Smooth muscle cell (in vitro differentiated cells): Measurements from ENCODE around the gene DGKH. TPM values are rescaled to one million over a fixed set of nuclear protein-coding genes. Genes with fewer than 3 reads are reported as not detected.

Source experiments
- DNase-seq: peaks from one replicate; lab custom pipeline; 2025; ENCODE audit not compliant: unreplicated experiment; lab: John Stamatoyannopoulos, UW
- H2AFZ ChIP-seq: fragments of 200-600 bp; sonication (generic); 2 replicates; pipeline ENCODE4 v1.6.0; 2016; ENCODE audit warnings: antibody characterized with exemption, low read depth, mild to moderate bottlenecking
- H3F3A ChIP-seq: fragments of 200-600 bp; sonication (generic); 2 replicates; pipeline ENCODE4 v1.6.0; 2017; ENCODE audit warnings: antibody characterized with exemption, low read depth
- H3K27ac ChIP-seq: fragments of 200-600 bp; sonication (generic); 2 replicates; pipeline ENCODE4 v1.5.1; 2016; ENCODE audit warnings: low read depth, mild to moderate bottlenecking
- H3K27me3 ChIP-seq: fragments of 200-600 bp; sonication (generic); 2 replicates; pipeline ENCODE4 v1.6.1; 2016; ENCODE audit warnings: low read depth, mild to moderate bottlenecking
- H3K36me3 ChIP-seq: fragments of 200-600 bp; sonication (generic); 2 replicates; pipeline ENCODE4 v1.5.1; 2016; ENCODE audit warnings: low read depth
- H3K4me1 ChIP-seq: fragments of 200-600 bp; sonication (generic); 2 replicates; pipeline ENCODE4 v1.5.1; 2016; ENCODE audit warnings: low read depth
- H3K4me2 ChIP-seq: fragments of 200-600 bp; sonication (generic); 2 replicates; pipeline ENCODE4 v1.6.0; 2016; ENCODE audit warnings: mild to moderate bottlenecking
- H3K4me3 ChIP-seq: fragments of 200-600 bp; sonication (generic); 2 replicates; pipeline ENCODE4 v1.5.1; 2016; ENCODE audit warnings: mild to moderate bottlenecking
- H3K79me2 ChIP-seq: fragments of 200-600 bp; sonication (generic); 2 replicates; pipeline ENCODE4 v1.6.0; 2016; ENCODE audit warnings: low read depth, mild to moderate bottlenecking
- H3K9ac ChIP-seq: fragments of 200-600 bp; sonication (generic); 2 replicates; pipeline ENCODE4 v1.6.0; 2016; ENCODE audit warnings: low read depth
- H3K9me3 ChIP-seq: fragments of 200-600 bp; sonication (generic); replicated peaks from 2 replicates; pipeline ENCODE4 v1.5.1; 2016; ENCODE audit warnings: low read depth
- H4K20me1 ChIP-seq: fragments of 200-600 bp; sonication (generic); 2 replicates; pipeline ENCODE4 v1.6.0; 2016; ENCODE audit warnings: low read depth
- WGBS: methylation state at CpG from one replicate; pipeline ENCODE4 v1.1.7; 2016; ENCODE audit warnings: low lambda C conversion rate; 5-methylcytosine and 5-hydroxymethylcytosine counted together
- polyA plus RNA-seq: library from polyadenylated mRNA; unstranded; fragments of >200 nt; fragmentation: Nextera tagmentation; extraction: Ambion mirVana; gene quantifications from 2 replicates; pipeline ENCODE4 v1.2.1, GENCODE V29; 2016
- total RNA-seq: library from RNA; depleted of rRNA; stranded (reverse); fragments of >200 nt; gene quantifications from 2 replicates; pipeline ENCODE4 v1.2.3, GENCODE V29; 2014
- TF ChIP-seq, protein P1 (sequence below): fragments of 200-600 bp; sonication (generic); IDR thresholded peaks from 2 replicates; pipeline ENCODE4 v1.5.1; 2017; ENCODE audit warnings: borderline replicate concordance, mild to moderate bottlenecking, antibody characterized with exemption; ENCODE audit not compliant: insufficient read depth, poor library complexity, severe bottlenecking

Gene DGKH
- total and polyA plus RNA-seq, 2 experiments from 2014 or later, result 1.3 to 6.8 TPM

- H3F3A ChIP-seq, result no peaks in the 10 kb centered on the region
- no peaks in the 10 kb centered on the region for H3K36me3 ChIP-seq
- H3K4me3 ChIP-seq, result no peak overlapping the region
- DNase-seq, result no peak
- H3K79me2 ChIP-seq, result no peaks in the 10 kb centered on the region
- no peak overlapping the region for H3K27ac ChIP-seq
- TF ChIP-seq, protein P1, sequence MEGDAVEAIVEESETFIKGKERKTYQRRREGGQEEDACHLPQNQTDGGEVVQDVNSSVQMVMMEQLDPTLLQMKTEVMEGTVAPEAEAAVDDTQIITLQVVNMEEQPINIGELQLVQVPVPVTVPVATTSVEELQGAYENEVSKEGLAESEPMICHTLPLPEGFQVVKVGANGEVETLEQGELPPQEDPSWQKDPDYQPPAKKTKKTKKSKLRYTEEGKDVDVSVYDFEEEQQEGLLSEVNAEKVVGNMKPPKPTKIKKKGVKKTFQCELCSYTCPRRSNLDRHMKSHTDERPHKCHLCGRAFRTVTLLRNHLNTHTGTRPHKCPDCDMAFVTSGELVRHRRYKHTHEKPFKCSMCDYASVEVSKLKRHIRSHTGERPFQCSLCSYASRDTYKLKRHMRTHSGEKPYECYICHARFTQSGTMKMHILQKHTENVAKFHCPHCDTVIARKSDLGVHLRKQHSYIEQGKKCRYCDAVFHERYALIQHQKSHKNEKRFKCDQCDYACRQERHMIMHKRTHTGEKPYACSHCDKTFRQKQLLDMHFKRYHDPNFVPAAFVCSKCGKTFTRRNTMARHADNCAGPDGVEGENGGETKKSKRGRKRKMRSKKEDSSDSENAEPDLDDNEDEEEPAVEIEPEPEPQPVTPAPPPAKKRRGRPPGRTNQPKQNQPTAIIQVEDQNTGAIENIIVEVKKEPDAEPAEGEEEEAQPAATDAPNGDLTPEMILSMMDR, result no peak
- no peaks in the 10 kb centered on the region for H4K20me1 ChIP-seq
- H3K27me3 ChIP-seq, result no peaks in the 10 kb centered on the region
- no peak overlapping the region for H2AFZ ChIP-seq
- no peak overlapping the region for H3K9ac ChIP-seq
- no peak overlapping the region for H3K4me2 ChIP-seq
- H3K9me3 ChIP-seq, result no peaks in the 10 kb centered on the region
- WGBS, result 82% methylated on average over 5 of the region's 5 CpGs
- no peaks in the 10 kb centered on the region for H3K4me1 ChIP-seq
Observed at GRCh38 chr13:42255886-42256285, 207.4 kb downstream of the DGKH start.

DNA sequence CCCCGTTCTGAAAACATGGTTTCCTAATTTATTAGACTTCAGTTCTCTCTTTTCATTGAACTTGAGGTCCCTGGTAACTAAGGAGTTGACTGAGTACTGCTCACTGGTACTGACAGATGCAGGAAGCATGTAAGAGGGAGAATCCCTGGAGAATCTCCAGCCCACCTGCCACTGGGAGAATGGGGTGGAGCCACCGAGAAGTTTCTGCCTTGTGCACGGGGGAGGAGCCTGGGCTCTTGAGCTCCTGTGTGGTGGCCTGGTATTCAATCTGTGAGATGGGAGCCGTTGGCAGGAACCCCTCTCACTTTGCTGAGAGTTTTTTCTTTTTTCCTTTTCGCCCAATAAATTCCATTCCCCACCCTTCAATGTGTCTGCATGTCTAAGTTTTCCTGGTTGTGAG, 210.3 kb downstream of the DGKH start:
- no peak overlapping the region for H3K4me3 ChIP-seq
- H3K9me3 ChIP-seq, result no peaks in the 10 kb centered on the region
- 71% methylated on average over 5 of the region's 5 CpGs for WGBS
- no peaks in the 10 kb centered on the region for H3K27me3 ChIP-seq
- TF ChIP-seq, protein P1, result no peak
- no peaks in the 10 kb centered on the region for H3K36me3 ChIP-seq
- no peak overlapping the region for H3K9ac ChIP-seq
- no peak overlapping the region for H3K27ac ChIP-seq
- no peak overlapping the region for H2AFZ ChIP-seq
- no peaks in the 10 kb centered on the region for H4K20me1 ChIP-seq
- no peaks in the 10 kb centered on the region for H3K79me2 ChIP-seq
- H3F3A ChIP-seq, result no peaks in the 10 kb centered on the region
- DNase-seq, result no peak
- no peak overlapping the region for H3K4me2 ChIP-seq
- H3K4me1 ChIP-seq, result no peaks in the 10 kb centered on the region

GRCh38 chr13:42259515-42259914, 211.1 kb downstream of the DGKH start:
- Histone ChIP-seq H4K20me1 (no peaks in the 10 kb centered on the region), H3F3A (no peaks in the 10 kb centered on the region), H2AFZ (no peak overlapping the region), H3K27ac (no peak overlapping the region), H3K9me3 (no peaks in the 10 kb centered on the region), H3K9ac (no peak overlapping the region), H3K4me3 (no peak overlapping the region), H3K36me3 (no peaks in the 10 kb centered on the region), H3K27me3 (no peaks in the 10 kb centered on the region), H3K4me2 (no peak overlapping the region), H3K4me1 (no peaks in the 10 kb centered on the region), H3K79me2 (no peaks in the 10 kb centered on the region)
- WGBS, result 93% methylated on average over 4 of the region's 4 CpGs
- TF ChIP-seq, protein P1, result no peak
- no peak for DNase-seq

- Histone ChIP-seq H3K9me3 (no peaks in the 10 kb centered on the region), H3F3A (no peaks in the 10 kb centered on the region), H3K4me1 (no peaks in the 10 kb centered on the region), H3K4me3 (no peak overlapping the region), H3K36me3 (no peaks in the 10 kb centered on the region), H3K79me2 (no peaks in the 10 kb centered on the region), H2AFZ (no peak overlapping the region), H3K9ac (no peak overlapping the region), H3K27me3 (no peaks in the 10 kb centered on the region), H3K4me2 (no peak overlapping the region), H3K27ac (no peak overlapping the region), H4K20me1 (no peaks in the 10 kb centered on the region)
- WGBS, result 93% methylated on average over 8 of the region's 8 CpGs
- DNase-seq, result no peak
- TF ChIP-seq, protein P1, result no peak
Observed at GRCh38 chr13:42260903-42261654, 212.6 kb downstream of the DGKH start.
